WERI-Rb-1 (cell line): ENCODE data around the gene CENPU.
"Not testable (repeated sequence)": the region's sequence is repeated elsewhere in the genome, so short reads cannot be mapped to it uniquely, and the experiment has no call there.

ENCODE experiments used
- DNase-seq: peaks from one replicate; pipeline ENCODE4 v3.0.0-alpha.2; 2020
- H3K27ac ChIP-seq: fragments of 250-450 bp; sonication (Bioruptor Pico); 2 replicates; pipeline ENCODE4 v1.5.1; 2020; ENCODE audit warnings: mild to moderate bottlenecking, moderate library complexity
- H3K27me3 ChIP-seq: fragments of 250-450 bp; sonication (Bioruptor Pico); 2 replicates; pipeline ENCODE4 v1.5.1; 2021; ENCODE audit warnings: mild to moderate bottlenecking, low read depth, moderate library complexity; ENCODE audit not compliant: insufficient read depth, severe bottlenecking
- H3K36me3 ChIP-seq: fragments of 250-450 bp; sonication (Bioruptor Pico); 2 replicates; pipeline ENCODE4 v1.5.1; 2020; ENCODE audit warnings: mild to moderate bottlenecking, moderate library complexity
- H3K4me3 ChIP-seq: 2 replicates; pipeline ENCODE4 v1.5.1; 2011; ENCODE audit warnings: low read depth, mild to moderate bottlenecking, control low read depth, low read length
- H3K9me3 ChIP-seq: fragments of 250-450 bp; sonication (Bioruptor Pico); 2 replicates; pipeline ENCODE4 v1.5.1; 2021; ENCODE audit warnings: mild to moderate bottlenecking, moderate library complexity; ENCODE audit not compliant: severe bottlenecking
- CTCF ChIP-seq: IDR thresholded peaks from 2 replicates; pipeline ENCODE4 v1.5.1; 2011; ENCODE audit warnings: low read depth, mild to moderate bottlenecking, control low read depth, inconsistent platforms, low read length

Gene CENPU

GRCh38 chr4:184733654-184734524 is at the start of gene CENPU:
Gene CENPU (minus strand): TSS chr4:184734096. CDS start chr4:184734062, 34 bp downstream.
- Histone ChIP-seq H3K27me3 (no peaks in the 10 kb centered on the region), H3K27ac (peak within 1 kb of the TSS; percentile 96), H3K9me3 (no peaks in the 10 kb centered on the region), H3K4me3 (peak within 1 kb of the TSS; percentile 96), H3K36me3 (peaks cover 36% of the 10 kb centered on the region)
- DNase-seq, result peak; percentile 99
- TF ChIP-seq CTCF, result no peak

- no peak overlapping the region for H3K4me3 ChIP-seq
- no peak overlapping the region for H3K27ac ChIP-seq
- peaks cover 3% of the 10 kb centered on the region for H3K9me3 ChIP-seq
- DNase-seq, result no peak
- H3K27me3 ChIP-seq, result no peaks in the 10 kb centered on the region
- peaks cover 33% of the 10 kb centered on the region for H3K36me3 ChIP-seq
- no peak for TF ChIP-seq CTCF
These were observed 49.0 kb upstream of the CENPU start for GRCh38 chr4:184782731-184783373.

- not testable (repeated sequence) for H3K27ac ChIP-seq, DNase-seq, H3K9me3 ChIP-seq, H3K27me3 ChIP-seq, H3K4me3 ChIP-seq
- H3K36me3 ChIP-seq, result peaks cover 21% of the 10 kb centered on the region
These were observed 45.3 kb upstream of the CENPU start for GRCh38 chr4:184779160-184779559.

GRCh38 chr4:184778325-184778724 is 44.4 kb upstream of the CENPU start:
- no peak for DNase-seq
- TF ChIP-seq CTCF, result no peak
- Histone ChIP-seq H3K27ac (no peak overlapping the region), H3K36me3 (peaks cover 22% of the 10 kb centered on the region), H3K4me3 (no peak overlapping the region), H3K27me3 (no peaks in the 10 kb centered on the region), H3K9me3 (peaks cover 3% of the 10 kb centered on the region)

GRCh38 chr4:184776821-184777220 is 42.9 kb upstream of the CENPU start:
- Histone ChIP-seq H3K27ac (no peak overlapping the region), H3K27me3 (no peaks in the 10 kb centered on the region), H3K36me3 (peaks cover 26% of the 10 kb centered on the region), H3K4me3 (no peak overlapping the region), H3K9me3 (peaks cover 3% of the 10 kb centered on the region)
- TF ChIP-seq CTCF, result no peak
- no peak for DNase-seq

- no peak for DNase-seq
- H3K9me3 ChIP-seq, result peaks cover 3% of the 10 kb centered on the region
- H3K27ac ChIP-seq, result no peak overlapping the region
- no peaks in the 10 kb centered on the region for H3K27me3 ChIP-seq
- H3K4me3 ChIP-seq, result no peak overlapping the region
- no peak for TF ChIP-seq CTCF
- H3K36me3 ChIP-seq, result peaks cover 26% of the 10 kb centered on the region
These were observed 42.1 kb upstream of the CENPU start for GRCh38 chr4:184775854-184776555.
